ENCODE data around the gene FN1.
"Not testable (repeated sequence)": the region's sequence is repeated elsewhere in the genome, so short reads cannot be mapped to it uniquely, and the experiment has no call there.

FN1 gene

DNA sequence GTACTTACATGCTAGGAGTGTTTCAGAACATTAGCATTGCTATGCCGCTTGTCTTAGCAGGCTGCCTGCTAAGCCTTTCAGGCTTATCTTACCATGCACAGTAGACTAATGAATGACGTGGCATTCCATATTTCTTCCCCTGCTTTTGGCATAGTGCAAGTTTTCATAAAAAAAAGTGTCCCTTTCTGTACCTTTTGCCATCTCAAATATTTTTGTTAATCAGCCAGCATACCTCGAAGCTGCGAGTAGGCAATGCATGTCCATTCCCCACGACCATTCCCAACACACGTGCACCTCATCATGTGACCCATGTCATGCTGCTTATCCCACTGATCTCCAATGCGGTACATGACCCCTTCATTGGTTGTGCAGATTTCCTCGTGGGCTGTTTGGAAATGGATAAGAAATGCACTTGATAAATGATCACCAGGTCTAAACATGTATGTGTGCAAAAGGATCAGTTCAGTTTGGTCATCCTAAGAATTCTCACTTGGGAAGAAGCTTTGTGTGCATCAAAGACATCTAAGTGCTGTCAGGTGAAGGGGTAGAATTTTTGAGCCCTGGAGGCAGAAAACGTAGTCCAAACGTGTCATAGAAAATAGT, 13.9 kb downstream of the FN1 start:
- no peak for DNase-seq

DNA sequence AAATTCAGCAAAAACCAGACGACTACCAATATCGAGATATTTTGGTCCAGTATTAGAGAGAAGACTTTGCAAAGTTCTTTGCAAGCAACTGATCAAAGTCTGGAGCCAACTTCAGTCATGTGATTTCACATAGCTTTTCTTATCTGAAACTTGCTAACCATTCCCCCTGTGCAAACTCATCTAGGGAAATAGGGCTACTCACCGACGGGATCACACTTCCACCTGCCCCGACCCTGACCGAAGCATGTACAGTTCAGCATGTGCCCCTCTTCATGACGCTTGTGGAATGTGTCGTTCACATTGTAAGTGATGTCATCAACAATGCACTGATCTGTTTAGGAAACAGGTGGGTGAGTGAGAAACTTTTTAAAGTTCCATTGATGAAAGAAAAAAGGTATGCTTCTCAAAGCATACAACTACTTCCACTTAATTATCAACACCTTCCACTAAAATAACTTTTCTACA, 15.4 kb downstream of the FN1 start:
- no peak for DNase-seq

DNA sequence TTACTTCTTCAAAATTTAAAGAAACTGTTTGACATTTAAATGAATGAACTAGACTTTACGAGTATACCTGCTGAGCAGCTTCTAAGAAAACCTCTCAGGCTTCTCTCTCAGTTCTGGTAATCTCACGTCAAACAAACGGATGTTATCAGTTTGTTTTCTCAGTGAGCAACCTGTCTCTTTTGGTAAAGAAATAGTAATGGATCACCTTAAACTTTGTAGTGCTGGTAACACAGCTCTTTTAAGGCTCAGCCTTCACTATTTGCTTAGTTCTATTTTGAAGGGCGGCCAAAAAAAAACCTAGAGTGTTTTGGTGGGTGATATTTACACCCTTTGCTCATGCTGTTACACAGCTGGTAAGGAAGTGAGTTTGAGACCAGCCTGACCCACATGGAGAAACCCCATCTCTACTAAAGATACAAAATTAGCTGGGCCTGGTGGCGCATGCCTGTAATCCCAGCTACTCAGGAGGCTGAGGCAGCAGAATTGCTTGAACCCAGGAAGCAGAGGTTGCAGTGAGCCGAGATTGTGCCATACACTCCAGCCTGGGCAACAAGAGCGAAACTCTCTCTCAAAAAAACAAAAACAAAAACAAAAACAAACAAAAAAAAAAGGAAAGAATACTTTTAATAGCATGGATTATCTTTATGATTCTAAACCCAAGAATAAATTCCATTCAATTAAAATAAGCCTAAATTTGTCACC, 15.9 kb downstream of the FN1 start:
- no peak for DNase-seq

DNA sequence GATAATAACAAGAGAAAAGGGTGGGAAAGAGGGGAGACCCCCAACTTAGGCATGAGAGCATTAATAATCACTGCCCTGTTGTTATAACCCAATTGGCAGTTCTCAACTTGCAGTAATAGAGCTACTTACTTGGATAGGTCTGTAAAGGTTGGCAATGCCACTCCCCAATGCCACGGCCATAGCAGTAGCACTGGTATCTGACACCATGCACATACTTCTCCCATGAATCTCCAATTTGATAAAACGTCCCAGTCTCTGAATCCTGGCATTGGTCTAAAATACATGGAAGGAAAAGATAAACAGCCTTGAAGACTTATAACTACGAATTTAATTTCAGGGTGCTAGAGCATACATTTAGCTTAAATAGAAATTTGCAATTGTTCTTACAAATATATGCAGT, 16.8 kb downstream of the FN1 start:
- DNase-seq: no peak

DNA sequence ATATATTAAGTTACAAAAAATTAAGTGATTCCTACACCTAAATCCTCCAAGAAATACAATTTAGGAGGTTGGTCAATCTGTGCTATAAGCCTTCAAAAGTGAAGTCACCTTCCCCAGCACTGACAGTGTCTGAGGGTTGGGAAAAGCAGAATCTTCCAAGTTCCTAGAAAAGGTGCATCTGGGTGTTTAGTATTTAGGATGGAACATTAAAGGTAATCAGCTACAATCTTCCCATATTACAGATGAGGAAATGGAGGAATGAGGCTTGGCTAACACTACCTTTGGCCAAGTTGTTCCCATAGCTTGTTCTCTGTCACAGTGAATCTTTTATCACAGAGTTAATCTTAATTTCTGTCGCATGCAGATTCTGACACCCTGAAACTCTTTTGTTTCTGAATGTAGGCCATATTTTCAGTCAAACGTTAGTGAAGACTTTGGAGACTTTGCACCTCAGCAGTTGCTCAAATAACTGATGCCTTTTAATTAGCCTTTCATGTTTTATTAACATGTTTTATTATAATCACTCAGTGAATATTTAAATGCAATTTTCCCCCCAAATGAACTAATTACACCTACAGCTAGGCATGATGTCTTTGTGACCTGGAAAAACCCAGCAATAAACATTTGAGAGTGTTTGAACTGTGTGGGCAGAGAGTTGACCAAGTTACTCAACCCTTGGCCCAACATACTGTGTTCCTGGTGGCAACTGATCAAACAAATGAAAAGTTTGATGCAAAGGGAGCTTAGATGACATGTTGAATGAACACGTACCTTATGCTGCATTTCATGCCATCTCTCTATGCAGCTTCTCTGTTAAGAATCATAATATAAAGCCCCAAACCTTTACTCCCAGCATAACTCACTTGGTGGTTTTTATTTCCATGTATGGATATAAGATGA, 17.6 kb downstream of the FN1 start:
- no peak for DNase-seq

DNA sequence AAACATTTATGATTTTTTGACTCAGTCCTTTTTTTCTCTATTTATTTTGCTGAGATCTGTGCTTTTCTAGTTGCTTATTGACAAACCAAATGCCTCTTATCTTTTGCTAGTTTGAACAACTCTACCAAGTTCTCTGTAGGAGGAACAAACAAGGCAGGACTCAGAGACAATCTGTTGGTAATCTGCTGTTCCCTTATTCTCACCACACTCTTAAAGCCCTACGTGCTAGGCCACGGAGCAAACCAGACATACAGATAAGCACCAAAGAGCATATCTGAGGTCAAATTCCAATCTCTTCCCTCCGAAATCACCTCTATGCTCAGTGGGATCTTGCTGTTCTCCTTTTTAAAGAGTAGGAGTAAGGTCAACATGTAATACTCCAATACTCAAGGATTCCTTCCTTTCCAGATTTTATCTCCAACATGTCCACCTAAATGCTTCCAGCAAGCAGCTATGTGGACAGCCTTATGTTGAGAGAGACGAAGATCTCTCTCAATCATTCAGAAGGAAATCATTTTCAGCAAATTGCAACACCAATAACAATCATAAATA, 18.4 kb downstream of the FN1 start:
- no peak for DNase-seq

DNA sequence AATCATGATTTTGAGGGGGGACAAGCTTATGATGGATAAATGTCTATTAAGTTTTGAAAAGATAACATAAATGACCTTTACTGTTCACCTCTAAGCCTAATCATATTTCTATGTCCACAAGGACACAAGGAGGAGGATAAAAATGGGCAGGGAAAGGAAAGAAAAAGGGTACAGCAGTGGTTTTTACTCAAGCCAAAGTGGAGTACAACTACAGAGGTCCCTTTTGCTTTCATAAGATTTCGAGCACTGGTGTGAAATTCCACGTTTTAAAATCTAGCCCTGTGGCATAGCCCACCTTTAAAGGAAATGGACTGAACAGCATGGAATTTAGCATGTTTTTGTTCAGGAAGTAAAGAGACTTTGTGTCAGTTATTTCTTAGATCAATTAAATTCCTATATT, 19.2 kb downstream of the FN1 start:
- no peak for DNase-seq

DNA sequence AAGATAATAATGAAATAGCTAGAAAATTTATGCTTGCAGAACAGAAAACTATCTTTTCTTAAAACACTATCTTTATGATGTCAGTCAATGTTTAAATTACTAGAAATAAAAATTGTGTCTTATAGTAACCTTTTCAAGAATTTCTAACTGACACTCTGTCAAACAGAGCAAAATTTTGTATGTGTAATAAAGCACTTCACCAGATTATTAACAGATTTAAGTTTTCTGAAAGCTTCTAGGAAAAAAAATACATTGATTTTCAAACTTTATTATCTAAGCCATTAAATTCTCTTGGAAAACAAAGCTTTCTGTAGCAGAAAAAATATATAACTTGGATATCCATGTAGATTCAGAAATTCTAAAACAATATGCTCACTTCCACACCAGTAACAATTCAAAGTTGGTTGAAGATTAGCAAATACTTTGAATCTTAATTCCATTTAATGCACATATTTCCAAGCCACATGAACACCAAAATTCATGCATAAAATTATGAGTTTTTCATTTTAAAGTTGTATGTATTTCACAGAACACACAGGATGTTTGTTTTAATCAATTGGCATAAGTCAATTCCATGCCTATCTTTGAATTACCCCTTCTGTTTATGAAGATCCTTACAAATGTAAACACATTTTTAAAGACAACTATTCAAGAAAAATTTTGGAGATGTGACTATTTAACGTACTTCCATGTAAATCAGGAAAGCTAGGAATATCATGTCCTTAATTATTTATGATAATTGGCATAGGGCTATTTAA, 19.9 kb downstream of the FN1 start:
- no peak for DNase-seq

DNA sequence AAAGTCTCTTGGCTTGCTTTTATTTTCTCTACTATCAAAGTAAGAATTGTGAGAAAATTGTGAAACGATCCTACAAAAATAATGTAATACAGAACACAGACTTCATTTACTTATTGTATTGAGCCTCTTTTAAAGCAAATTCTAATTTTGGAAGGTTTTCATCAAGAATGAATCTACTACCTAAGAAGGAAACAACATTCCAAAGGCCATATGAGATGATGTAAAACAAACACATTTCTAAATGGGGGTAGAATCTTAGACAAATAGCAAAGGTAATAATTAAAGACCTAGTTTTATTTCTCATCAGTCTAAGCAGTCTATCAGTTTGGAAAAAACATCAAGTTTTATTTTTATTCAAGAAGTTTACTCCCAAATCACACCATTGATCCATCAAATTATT, 20.6 kb downstream of the FN1 start:
- DNase-seq: no peak

DNA sequence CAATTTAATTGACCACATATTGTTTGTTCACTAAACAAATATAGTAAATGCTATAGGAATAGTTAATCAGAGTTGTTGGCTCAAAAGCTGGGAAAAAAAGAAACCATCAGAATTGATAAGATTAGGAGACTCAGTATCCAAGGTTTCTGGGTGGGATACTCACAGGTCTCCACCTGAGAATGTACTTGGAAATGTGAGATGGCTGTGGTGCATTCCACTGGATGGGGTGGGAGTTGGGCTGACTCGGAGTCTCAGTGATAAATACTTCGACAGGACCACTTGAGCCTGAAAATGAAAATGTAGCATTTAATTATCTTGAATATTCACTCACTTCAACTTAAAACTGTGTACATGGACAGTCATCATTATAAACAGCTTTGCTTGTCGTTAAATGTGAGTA, 21.2 kb downstream of the FN1 start:
- DNase-seq: no peak

DNA sequence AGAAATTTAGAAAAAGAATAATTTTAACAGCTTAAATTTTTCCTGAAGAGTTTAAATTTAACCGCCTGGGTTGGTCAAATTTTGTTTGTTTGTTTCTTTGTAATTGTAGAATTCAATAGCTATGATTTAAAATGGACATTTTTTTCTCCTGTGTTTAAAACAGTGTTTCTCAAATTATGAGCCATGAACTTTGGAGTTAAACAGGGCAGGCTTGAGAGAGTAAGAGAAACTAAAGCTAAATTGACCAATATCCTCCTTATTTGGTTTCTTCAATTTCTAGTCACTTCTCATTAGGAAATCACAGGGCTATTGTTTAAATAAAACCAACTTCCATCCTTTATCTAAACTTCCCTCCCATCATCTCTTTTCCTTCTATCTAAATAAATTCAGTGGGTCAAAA, 21.9 kb downstream of the FN1 start:
- no peak for DNase-seq

DNA sequence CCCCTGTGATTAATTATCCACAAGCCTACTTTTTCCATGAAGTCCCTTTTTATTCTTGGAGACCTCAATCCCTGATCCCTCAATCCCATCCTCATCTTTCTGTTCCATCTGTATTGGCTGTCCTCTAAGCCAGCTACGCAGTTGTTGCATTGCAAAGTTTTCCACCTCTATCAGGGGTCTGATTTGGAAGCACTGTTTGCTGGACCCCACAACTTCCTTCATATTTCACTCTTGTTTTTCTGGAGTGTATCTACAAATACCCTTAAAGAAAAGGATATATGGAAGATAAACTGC, 22.4 kb downstream of the FN1 start:
- DNase-seq: no peak

DNA sequence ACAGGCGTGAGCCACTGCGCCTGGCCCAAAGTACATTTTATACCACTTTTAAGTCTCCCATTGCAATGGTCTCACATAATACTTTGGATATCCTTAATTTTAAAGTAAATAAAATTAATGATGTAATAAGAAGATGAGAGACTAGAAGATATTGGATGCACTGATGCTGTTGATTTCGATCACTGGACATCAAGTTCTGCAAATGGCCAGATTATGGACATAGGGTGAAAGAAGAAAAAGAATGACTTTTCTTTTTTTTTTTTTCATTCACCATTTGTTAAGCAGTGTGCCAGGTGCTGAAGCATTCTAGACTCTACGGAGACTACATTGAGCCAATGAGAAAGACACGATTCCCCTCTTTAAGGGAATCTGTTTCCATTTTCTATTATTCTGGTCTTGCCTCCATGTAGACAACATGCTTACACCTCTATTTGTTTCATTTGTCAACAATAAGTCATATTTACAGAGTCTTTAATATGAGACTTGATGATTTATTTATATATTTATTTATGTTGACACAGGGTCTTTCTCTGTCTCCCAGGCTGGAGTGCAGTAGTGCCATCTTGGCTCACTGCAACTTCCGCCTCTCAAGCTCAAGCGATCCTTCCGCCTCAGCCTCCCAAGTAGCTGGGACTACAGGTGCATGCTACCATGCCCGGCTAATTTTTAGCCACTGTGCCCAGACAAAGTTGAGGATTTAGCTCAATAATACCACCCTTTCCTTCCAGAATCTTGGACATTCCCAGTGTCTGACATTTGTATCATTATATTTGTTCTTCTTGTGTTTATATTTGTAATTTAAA, 23.7 kb downstream of the FN1 start:
- no peak for DNase-seq

DNA sequence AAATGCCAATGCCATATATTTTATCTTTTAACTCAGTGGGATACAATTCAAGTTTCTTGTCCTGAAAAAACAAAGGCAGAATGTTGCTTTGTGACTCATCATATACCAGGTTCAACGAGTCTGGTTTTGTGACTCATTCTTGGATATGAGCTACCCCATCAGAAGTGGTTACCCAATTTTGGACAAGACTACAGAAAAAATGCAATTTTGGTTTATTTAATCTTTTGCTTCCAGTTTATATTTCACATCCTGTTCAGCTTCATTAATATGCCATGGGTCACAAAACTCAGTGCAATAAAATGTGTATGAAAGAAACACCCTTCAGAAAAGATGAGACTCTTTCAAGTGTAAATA, 25.0 kb downstream of the FN1 start:
- no peak for DNase-seq

DNA sequence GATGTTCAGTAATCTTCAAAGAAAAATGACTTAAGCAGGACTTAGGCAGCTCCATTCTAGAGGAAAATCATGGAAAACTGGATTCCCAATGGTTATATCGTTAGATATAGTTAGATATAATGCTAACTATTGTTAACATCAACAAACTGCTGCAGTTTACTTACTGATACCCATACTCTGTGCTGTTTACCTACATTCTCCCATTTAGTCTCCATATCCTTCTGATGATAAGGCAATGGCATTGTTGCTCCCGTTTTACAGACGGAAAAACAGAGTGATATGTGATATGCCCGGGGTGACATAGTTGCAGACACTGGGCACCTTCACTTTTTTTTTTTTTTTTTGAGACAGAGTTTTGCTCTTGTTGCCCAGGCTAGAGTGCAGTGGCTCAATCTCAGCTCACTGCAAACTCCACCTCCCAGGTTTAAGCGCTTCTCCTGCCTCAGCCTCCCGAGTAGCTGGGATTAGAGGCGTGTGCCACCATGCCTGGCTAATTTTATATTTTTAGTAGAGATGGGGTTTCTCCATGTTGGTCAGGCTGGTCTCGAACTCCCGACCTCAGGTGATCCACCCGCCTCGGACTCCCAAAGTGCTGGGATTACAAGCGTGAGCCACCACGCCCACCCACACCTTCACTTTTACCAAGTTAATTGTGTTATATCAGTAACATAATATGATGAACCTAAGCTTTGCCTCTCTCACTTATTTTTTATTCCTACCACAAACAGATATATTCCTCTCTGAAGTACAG, 25.5 kb downstream of the FN1 start:
- not testable (repeated sequence) for DNase-seq

DNA sequence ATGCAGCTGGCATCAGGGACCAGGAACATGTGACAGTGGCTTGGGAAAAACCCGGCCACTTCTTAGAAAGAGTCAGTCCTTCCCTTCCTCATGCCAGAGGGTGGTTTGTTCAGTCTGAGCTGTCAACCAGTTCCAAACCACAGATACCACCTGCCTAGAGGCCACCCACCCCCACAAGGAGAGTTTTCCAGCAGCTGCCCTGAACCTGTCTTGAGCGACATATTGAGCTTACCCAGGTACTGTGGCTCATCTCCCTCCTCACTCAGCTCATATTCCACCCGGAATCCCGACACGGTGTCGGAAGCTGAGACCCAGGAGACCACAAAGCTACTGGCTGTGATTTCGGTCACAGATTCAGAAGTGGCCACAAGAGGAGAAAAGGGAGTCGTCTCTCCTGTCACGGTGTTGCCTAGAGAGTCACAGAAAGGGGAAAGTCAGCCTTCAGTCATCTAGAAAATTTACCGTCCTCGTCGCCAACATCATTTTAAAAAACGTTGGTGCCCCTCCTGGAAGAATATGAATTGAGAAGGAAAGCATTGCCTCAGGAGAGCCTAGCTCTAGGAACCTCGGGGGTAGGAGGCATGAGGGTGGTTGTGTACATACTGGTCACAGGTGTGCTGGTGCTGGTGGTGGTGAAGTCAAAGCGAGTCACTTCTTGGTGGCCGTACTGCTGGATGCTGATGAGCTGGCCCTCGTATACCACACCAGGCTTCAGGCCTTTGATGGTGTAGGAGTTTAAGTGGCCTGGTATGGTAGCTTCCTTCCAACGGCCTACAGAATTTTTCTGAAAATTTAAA, 26.3 kb downstream of the FN1 start:
- DNase-seq: no peak

DNA sequence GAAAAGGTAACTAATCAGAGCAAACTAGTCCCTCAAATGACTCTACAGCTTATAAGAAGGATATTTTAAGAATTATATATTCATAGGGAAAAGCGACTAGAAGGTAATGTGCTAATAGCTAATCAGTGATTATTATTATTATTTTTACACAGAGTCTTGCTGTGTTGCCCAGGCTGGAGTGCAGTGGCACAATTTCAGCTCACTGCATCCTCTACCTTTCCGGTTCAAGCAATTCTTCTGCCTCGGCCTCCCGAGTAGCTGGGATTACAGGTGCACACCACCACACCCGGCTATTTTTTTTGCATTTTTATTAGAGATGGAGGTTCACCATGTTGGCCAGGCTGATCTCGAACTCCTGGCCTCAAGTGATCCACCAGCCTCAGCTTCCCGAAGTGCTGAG, 27.4 kb downstream of the FN1 start:
- DNase-seq: not testable (repeated sequence)

DNA sequence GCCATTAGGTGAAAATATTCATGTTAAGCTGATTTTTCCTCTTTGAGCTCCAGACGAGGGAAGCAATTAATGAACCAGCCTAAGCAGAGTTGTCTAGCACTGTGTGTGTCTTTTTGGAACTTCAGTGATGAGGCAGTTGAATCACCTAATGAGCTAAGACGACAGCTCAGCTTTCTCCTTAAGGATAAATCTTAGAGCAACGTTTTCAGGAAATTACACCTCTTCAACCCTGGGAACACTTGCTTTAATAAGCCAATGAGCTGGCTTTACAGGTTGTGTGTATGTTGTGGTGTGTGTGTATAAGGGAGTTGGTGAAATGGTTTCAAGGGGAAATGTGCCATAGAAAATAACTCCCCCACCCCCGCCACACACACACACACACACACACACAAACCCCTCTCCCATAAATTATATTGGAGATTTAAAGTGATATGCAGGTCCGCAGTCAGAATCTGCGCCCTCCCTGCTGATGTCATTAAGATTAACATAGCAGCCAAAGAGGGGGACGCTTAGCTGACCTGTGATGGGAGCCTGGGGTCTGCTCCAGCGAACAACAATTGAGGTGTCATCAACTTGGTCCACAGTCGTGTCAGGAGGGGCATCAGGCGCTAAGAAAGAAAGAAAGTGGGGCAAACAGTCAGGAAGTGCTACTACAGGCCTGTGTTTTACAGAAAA, 28.1 kb downstream of the FN1 start:
- no peak for DNase-seq

DNA sequence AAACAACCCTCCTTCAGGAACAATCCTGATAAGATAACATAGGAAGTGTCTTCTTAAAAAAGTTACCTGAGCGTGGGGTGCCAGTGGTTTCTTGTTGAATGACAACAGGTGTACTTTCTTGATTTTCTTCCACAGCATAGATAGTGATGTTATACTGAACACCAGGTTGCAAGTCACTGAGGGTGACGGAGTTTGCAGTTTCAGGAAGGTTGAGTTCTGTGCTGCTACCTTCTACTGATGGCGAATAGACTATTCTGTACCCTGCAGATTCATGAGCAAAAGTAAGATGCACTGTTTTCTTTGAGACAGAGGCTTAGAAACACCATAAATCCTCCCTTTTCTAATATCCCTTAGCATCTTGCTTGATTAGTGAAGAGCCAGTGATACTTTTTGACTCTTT, 28.8 kb downstream of the FN1 start:
- DNase-seq: no peak
